Measurements from ENCODE around the gene MAP2K5. TPM values are rescaled to one million over a fixed set of nuclear protein-coding genes. Genes with fewer than 3 reads are reported as not detected.

Gene MAP2K5
- total RNA-seq, 1 donor: 8.9 TPM

DNA sequence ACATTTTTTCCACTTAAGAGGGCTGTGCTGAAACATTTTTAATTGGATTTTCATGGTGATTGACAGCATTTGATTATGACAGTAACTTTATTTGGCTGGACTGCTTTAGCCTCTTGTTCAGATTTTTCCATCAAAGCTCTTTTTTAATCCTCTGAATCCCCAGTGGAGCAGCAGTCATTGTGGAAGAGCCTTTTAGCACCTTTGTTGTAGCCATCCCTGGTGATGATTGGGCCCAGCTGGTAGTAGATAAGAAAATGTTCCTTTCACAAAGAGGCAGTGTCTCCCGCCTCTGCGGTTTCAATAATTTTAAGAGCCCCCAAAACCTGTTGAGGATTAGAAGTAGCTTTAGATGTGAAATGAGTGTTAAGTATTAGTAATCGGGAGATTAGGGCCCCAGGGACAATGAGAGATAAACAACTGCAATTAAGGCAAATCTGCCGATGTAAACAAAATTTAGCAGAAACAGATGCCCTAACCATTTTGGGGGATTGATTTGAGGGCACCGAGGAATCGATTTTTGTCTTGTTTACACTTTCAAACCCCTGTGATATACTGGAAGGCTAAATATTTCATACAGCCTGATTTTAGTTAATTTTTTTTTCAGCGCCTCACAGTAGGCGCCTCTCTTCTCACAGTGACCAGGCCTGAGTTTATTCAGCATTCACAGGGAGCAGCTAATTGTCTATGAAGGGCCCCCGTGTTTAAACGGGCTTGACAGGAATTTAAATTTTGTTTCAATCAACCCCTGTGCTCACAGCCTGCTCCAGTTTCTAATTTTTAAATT lies 239.6 kb downstream of the MAP2K5 start:
- H3K4me3 ChIP-seq (ENCODE audit: low read depth, low read length): no peak overlapping the region
- DNase-seq (ENCODE audit: low read depth): no peak
- TF ChIP-seq, protein P1, sequence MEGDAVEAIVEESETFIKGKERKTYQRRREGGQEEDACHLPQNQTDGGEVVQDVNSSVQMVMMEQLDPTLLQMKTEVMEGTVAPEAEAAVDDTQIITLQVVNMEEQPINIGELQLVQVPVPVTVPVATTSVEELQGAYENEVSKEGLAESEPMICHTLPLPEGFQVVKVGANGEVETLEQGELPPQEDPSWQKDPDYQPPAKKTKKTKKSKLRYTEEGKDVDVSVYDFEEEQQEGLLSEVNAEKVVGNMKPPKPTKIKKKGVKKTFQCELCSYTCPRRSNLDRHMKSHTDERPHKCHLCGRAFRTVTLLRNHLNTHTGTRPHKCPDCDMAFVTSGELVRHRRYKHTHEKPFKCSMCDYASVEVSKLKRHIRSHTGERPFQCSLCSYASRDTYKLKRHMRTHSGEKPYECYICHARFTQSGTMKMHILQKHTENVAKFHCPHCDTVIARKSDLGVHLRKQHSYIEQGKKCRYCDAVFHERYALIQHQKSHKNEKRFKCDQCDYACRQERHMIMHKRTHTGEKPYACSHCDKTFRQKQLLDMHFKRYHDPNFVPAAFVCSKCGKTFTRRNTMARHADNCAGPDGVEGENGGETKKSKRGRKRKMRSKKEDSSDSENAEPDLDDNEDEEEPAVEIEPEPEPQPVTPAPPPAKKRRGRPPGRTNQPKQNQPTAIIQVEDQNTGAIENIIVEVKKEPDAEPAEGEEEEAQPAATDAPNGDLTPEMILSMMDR (IDR thresholded peaks at IDR 0.05; ENCODE audit: insufficient read depth, low read length): no peak

DNA sequence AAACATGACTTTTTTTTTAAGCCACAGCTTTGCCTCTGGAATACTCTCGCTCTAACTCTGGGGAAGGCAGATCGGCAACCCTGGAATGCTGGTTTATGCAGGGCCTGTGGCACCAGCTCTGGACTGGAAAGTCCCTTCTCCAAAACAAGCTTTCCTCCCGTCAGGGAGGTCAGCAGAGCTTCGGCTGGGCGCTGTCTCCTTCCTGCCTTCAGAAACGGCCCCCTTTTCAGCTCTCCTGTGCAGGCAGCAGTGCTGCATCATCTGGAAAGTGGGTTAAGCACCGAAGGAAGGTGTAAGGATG lies 240.1 kb downstream of the MAP2K5 start:
- H3K4me3 ChIP-seq (ENCODE audit: low read depth, low read length): no peak overlapping the region
- TF ChIP-seq, protein P1 (IDR thresholded peaks at IDR 0.05; ENCODE audit: insufficient read depth, low read length): no peak
- no peak for DNase-seq (ENCODE audit: low read depth)

DNA sequence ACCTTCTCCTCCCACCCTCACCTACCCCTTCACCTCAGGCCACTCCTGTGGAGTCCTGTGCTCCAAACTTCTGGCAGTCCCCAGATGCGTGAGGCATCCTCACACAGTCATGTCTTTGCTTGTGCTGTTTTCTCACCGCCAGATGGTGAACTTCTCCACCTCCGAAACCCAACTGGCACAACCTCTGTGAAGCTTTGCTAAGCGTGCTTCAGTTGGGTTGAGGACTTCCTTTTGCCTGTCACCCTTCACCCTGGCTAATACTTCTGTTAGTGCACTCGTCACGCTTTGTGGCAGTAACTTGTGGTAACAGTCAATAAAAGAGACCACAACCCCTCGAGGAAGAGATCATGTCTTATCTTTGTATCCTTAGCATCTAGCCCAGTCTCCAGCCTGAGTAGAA lies 240.8 kb downstream of the MAP2K5 start:
- DNase-seq (ENCODE audit: low read depth): no peak
- no peak overlapping the region for H3K4me3 ChIP-seq (ENCODE audit: low read depth, low read length)
- TF ChIP-seq, protein P1 (IDR thresholded peaks at IDR 0.05; ENCODE audit: insufficient read depth, low read length): no peak

DNA sequence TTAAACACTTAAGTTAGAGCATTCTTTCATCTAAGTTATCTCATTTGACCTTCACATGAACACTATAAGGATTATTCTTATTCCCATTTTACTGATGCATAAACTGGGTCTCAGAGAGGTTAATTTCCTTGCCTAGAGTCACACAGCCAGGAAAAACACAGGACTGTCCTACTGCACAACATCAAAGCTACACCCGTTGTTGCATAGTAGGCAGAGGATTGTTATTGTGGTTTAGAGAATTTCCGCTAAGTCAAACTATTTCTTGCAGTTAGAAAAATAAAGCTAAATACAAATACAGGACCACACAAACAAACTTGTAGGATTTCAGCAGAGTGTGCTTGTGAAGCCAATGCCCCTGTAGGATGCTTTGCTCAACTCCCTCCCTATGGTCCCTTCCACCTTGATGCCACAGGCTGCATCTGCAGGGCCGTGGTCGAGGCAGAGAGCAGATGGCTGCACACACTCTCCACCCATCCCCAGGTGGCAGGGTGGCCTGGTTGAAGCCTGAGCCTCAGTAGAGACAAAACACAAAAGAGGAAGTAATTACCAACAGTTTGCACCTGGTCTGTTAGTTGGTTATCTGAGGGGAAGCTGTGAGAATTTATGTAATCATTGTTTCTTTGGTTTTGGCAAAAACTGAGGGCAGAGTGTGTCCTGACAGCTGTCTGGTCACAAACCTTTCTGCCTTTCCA lies 241.7 kb downstream of the MAP2K5 start:
- TF ChIP-seq, protein P1 (IDR thresholded peaks at IDR 0.05; ENCODE audit: insufficient read depth, low read length): no peak
- H3K4me3 ChIP-seq (ENCODE audit: low read depth, low read length): no peak overlapping the region
- no peak for DNase-seq (ENCODE audit: low read depth)

DNA sequence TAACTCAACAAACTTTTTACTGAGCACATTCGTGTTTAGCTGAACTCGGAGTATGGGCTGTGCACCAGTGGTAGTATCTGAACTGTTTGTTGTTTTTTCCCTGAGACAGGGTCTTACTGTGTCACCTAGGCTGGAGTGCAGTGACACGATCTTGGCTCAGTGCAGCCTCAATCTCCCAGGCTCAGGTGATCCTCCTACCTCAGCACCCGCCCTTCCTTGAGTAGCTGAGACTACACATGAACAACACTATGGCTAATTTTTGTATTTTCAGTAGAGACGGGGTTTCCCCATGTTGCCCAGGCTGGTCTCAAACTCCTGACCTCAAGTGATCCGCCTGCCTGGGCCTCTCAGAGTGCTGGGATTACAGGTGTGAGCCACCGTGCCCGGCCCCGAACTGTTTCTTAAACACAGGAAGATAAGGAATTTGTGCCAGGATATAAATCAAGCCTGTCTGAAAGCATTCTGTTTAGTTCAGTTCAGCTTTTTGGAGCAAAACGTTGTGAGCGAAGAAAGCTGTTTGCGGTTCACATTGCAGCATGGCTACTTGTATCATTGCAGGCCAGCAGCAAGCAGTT lies 242.4 kb downstream of the MAP2K5 start:
- no peak for DNase-seq (ENCODE audit: low read depth)

DNA sequence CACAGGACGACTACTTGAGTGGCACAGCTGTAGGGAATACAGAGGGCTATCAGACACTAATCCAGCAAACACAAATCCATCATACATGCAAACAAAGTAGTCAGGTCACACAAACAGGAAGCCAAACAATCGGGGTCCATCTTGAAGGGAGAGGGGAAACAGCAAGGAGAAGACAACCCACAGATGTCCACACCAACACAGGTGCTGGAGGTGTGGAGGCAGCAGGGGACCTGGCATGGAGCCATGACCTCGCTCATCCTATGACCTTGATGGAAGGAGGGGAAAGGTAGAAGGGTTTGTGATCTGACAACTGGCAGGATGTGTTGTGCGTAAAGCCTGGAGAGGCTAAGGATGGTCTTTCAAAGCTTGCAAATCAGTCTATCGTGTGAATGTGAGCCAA lies 242.9 kb downstream of the MAP2K5 start:
- H3K4me3 ChIP-seq (ENCODE audit: low read depth, low read length): no peak overlapping the region
- TF ChIP-seq, protein P1 (IDR thresholded peaks at IDR 0.05; ENCODE audit: insufficient read depth, low read length): no peak
- DNase-seq (ENCODE audit: low read depth): no peak

More for the DNA sequence above, 242.4 kb downstream of the MAP2K5 start:
- no peak overlapping the region for H3K4me3 ChIP-seq (ENCODE audit: low read depth, low read length)
- TF ChIP-seq, protein P1 (IDR thresholded peaks at IDR 0.05; ENCODE audit: insufficient read depth, low read length): no peak

Measured in fibroblast of the aortic adventitia (primary cell).